B cell (primary cell): Measurements from ENCODE around the gene HIGD2B.

Experiments used
- EZH2 ChIP-seq: IDR thresholded peaks from 2 replicates; pipeline ENCODE4 v1.6.1; 2012; ENCODE audit warnings: borderline replicate concordance, low read depth, mild to moderate bottlenecking, moderate library complexity, low read length; ENCODE audit not compliant: insufficient read depth, poor library complexity, severe bottlenecking
- TF ChIP-seq, protein P1 (sequence below): fragments of 200-600 bp; IDR thresholded peaks from one replicate; pipeline ENCODE4 v1.8.0; 2022; ENCODE audit warnings: antibody characterized with exemption, mild to moderate bottlenecking

DNA sequence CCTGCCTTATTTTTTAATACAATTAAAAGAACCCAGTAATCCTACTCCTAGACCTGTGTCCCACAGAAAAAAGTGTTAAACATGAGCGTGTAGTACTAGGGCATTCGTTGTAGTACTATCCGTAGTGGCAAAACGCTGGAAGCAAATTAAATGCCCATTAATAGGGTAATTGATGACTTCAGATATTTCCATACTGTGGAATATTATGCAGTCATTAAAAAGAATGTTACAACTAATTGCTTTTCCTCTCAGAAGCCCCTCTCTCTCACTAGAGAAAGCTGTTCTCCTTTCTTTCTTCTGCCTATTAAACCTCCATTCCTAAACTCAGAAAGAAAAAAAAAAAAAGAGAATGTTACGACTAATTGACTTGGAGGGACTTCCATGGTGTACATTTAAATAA, 2.7 kb upstream of the HIGD2B start:
- TF ChIP-seq, protein P1, sequence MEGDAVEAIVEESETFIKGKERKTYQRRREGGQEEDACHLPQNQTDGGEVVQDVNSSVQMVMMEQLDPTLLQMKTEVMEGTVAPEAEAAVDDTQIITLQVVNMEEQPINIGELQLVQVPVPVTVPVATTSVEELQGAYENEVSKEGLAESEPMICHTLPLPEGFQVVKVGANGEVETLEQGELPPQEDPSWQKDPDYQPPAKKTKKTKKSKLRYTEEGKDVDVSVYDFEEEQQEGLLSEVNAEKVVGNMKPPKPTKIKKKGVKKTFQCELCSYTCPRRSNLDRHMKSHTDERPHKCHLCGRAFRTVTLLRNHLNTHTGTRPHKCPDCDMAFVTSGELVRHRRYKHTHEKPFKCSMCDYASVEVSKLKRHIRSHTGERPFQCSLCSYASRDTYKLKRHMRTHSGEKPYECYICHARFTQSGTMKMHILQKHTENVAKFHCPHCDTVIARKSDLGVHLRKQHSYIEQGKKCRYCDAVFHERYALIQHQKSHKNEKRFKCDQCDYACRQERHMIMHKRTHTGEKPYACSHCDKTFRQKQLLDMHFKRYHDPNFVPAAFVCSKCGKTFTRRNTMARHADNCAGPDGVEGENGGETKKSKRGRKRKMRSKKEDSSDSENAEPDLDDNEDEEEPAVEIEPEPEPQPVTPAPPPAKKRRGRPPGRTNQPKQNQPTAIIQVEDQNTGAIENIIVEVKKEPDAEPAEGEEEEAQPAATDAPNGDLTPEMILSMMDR: no peak
- no peak for TF ChIP-seq EZH2
